DND-41 (cell line): Measurements from ENCODE around the gene RPUSD4.

Source experiments
- ATAC-seq: fragments of 200-7000 bp; cut with Tn5 transposase; 3 replicates; pipeline ENCODE4 v1.9.1; 2021; ENCODE audit warnings: low read depth; ENCODE audit not compliant: insufficient read depth
- DNase-seq: peaks from one replicate; pipeline ENCODE4 v3.0.0-alpha.2; 2020
- H2AFZ ChIP-seq: 2 replicates; pipeline ENCODE4 v1.6.0; 2012; ENCODE audit warnings: low read depth, low read length
- H3K27ac ChIP-seq: 2 replicates; pipeline ENCODE4 v1.5.1; 2012; ENCODE audit warnings: low read length, inconsistent platforms
- H3K27me3 ChIP-seq: fragments of 200-600 bp; sonication (generic); 2 replicates; pipeline ENCODE4 v1.6.0; 2012; ENCODE audit warnings: low read length, mild to moderate bottlenecking, inconsistent platforms; ENCODE audit not compliant: insufficient read depth, poor library complexity
- H3K36me3 ChIP-seq: 2 replicates; pipeline ENCODE4 v1.5.1; 2012; ENCODE audit warnings: low read length, inconsistent platforms; ENCODE audit not compliant: insufficient read depth
- H3K4me1 ChIP-seq: 2 replicates; pipeline ENCODE4 v1.5.1; 2012; ENCODE audit warnings: mild to moderate bottlenecking, low read length; ENCODE audit not compliant: insufficient read depth
- H3K4me2 ChIP-seq: 2 replicates; pipeline ENCODE4 v1.6.0; 2012; ENCODE audit warnings: mild to moderate bottlenecking, moderate library complexity, low read length, inconsistent platforms; ENCODE audit not compliant: insufficient read depth
- H3K4me3 ChIP-seq, 2 experiments: fragments of 200-600 bp in 1 of 2; shearing (Covaris generic) in 1 of 2; 2 replicates each; pipeline ENCODE4 v1.5.1; 2012 to 2016; ENCODE audit warnings: inconsistent platforms in 2 of 2, low read length in 2 of 2, mild to moderate bottlenecking in 2 of 2, low read depth in 1 of 2, moderate library complexity in 1 of 2
- H3K79me2 ChIP-seq: 2 replicates; pipeline ENCODE4 v1.6.0; 2012; ENCODE audit warnings: low read length, inconsistent platforms; ENCODE audit not compliant: insufficient read depth
- H3K9ac ChIP-seq: 2 replicates; pipeline ENCODE4 v1.6.0; 2012; ENCODE audit warnings: low read depth, mild to moderate bottlenecking, inconsistent platforms, low read length, moderate library complexity
- H3K9me3 ChIP-seq: 2 replicates; pipeline ENCODE4 v1.5.1; 2012; ENCODE audit warnings: low read length, moderate library complexity, mild to moderate bottlenecking, inconsistent platforms; ENCODE audit not compliant: insufficient read depth, severe bottlenecking
- H4K20me1 ChIP-seq: 2 replicates; pipeline ENCODE4 v1.6.0; 2012; ENCODE audit warnings: low read length; ENCODE audit not compliant: insufficient read depth
- EZH2 ChIP-seq: IDR thresholded peaks from 3 replicates; pipeline ENCODE4 v1.6.1; 2012; ENCODE audit warnings: borderline replicate concordance, low read depth, mild to moderate bottlenecking, moderate library complexity, low read length, inconsistent platforms; ENCODE audit not compliant: severe bottlenecking
- TF ChIP-seq, protein P1 (sequence below): IDR thresholded peaks from 2 replicates; pipeline ENCODE4 v1.5.1; 2012; ENCODE audit warnings: borderline replicate concordance, low read length, moderate library complexity, mild to moderate bottlenecking; ENCODE audit not compliant: poor library complexity, severe bottlenecking; ENCODE audit errors: extremely low read depth

Gene RPUSD4

DNA sequence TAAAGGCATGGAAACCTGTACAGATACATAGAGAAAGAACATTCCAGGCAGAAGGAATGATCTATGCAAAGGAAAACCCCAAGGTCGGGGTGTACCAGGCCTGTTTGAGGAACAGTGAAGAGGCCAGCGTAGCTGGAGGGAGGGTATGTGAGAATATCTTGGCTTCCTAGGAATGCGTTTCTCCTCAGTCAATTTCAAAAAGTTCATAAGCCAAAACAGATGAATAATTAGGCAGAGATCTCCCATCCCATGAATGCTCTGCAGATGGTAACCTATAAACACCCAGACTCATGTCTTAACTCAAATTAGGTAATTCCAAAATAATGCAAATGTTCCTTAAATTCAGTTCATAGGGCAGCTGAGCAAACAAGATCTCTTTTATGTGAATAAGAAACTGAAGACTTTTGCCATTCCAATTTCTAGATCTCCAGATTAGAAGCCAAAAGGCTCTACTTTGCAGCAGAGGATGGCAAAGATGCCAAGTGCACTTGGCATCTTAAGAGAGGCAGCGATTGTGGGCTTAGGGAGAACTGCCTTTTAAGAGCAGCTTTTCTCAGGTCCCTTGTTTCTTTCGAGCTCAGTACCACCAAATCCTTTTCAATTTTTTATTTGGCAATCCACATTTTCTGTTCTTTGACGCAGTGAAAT, 13.3 kb upstream of the RPUSD4 start:
- Histone ChIP-seq H3K27me3 (no peaks in the 10 kb centered on the region), H3K27ac (no peak overlapping the region), H3K4me2 (no peak overlapping the region), H3K9me3 (peaks cover 11% of the 10 kb centered on the region), H3K36me3 (0 out of 2 replicates have a peak, but pooled peaks cover 4% of the 10 kb centered on the region), H3K4me3 (no peak overlapping the region), H4K20me1 (0 out of 2 replicates have a peak, but pooled peaks cover 4% of the 10 kb centered on the region), H3K4me1 (0 out of 2 replicates have a peak, but pooled peaks cover 2% of the 10 kb centered on the region), H3K79me2 (peaks cover 70% of the 10 kb centered on the region), H3K9ac (no peak overlapping the region), H2AFZ (no peak overlapping the region)
- ATAC-seq (no peak), DNase-seq (no peak)
- TF ChIP-seq, protein P1, sequence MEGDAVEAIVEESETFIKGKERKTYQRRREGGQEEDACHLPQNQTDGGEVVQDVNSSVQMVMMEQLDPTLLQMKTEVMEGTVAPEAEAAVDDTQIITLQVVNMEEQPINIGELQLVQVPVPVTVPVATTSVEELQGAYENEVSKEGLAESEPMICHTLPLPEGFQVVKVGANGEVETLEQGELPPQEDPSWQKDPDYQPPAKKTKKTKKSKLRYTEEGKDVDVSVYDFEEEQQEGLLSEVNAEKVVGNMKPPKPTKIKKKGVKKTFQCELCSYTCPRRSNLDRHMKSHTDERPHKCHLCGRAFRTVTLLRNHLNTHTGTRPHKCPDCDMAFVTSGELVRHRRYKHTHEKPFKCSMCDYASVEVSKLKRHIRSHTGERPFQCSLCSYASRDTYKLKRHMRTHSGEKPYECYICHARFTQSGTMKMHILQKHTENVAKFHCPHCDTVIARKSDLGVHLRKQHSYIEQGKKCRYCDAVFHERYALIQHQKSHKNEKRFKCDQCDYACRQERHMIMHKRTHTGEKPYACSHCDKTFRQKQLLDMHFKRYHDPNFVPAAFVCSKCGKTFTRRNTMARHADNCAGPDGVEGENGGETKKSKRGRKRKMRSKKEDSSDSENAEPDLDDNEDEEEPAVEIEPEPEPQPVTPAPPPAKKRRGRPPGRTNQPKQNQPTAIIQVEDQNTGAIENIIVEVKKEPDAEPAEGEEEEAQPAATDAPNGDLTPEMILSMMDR = no peak
- no peak for TF ChIP-seq EZH2

DNA sequence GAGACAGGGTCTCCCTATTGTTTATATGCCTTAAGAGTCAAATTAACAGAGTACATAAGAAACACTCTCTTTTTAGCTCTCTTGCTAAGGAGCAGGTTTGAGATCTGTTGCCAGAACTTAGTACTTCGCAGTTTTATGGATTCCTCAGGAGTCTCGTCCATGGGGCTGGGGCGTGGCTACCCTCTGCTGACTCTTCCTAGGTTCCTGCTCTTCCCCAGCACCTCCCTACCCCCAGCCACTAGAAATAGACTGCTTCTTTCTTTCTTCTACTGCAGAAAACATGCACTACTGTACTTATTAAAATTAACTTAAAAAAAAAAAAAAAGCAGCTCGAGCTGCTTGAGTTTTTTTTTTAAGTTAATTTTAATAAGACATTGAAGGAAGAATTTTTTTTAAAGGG, 8.1 kb upstream of the RPUSD4 start:
- TF ChIP-seq EZH2 = no peak
- TF ChIP-seq, protein P1 = no peak
- H3K9me3 ChIP-seq = peaks cover under 1% of the 10 kb centered on the region
- no peaks in the 10 kb centered on the region for H3K36me3 ChIP-seq
- H3K4me2 ChIP-seq = no peak overlapping the region
- H3K4me1 ChIP-seq = no peaks in the 10 kb centered on the region
- H3K27ac ChIP-seq = no peak overlapping the region
- peaks cover 89% of the 10 kb centered on the region for H3K79me2 ChIP-seq
- ATAC-seq (no peak), DNase-seq (no peak)
- no peak overlapping the region for H2AFZ ChIP-seq
- H3K27me3 ChIP-seq = no peaks in the 10 kb centered on the region
- H3K9ac ChIP-seq = no peak overlapping the region
- peaks cover 4% of the 10 kb centered on the region; the same call in 1 of the 2 replicates for H4K20me1 ChIP-seq
- H3K4me3 ChIP-seq = no peak overlapping the region

DNA sequence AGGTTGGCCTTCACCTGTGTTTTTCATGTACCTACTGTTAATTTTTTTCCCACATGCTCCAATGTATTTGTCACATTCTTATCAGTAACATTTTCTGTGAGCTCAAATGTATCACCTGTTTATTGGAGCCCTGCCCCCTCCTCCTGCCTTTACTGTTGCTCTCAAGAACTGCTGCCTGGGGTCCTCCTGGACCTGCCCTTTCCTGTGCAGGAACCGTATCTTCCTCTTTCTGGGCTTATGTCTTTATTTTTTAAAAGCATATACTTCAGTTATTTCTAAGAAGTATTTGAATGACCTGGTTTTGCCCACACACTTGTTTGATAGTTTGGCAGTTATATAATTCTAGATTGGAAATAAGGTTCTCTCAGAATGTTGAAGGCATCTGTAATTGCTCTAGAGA, 6.0 kb upstream of the RPUSD4 start:
- no peaks in the 10 kb centered on the region for H3K27me3 ChIP-seq
- no peaks in the 10 kb centered on the region for H3K9me3 ChIP-seq
- ATAC-seq (no peak), DNase-seq (no peak)
- peaks cover 13% of the 10 kb centered on the region for H3K4me1 ChIP-seq
- H3K36me3 ChIP-seq = no peaks in the 10 kb centered on the region
- H3K27ac ChIP-seq = no peak overlapping the region
- peaks cover 4% of the 10 kb centered on the region; the same call in 1 of the 2 replicates for H4K20me1 ChIP-seq
- H3K9ac ChIP-seq = no peak overlapping the region
- H2AFZ ChIP-seq = no peak overlapping the region
- no peak overlapping the region for H3K4me2 ChIP-seq
- peaks cover 91% of the 10 kb centered on the region for H3K79me2 ChIP-seq
- TF ChIP-seq EZH2 = no peak
- TF ChIP-seq, protein P1 = no peak
- H3K4me3 ChIP-seq = no peak overlapping the region
